Kidney (tissue), 14 donors: Measurements from ENCODE around the gene MLPH. TPM values are rescaled to one million over a fixed set of nuclear protein-coding genes. Genes with fewer than 3 reads are reported as not detected.
"Not testable (repeated sequence)": the region's sequence is repeated elsewhere in the genome, so short reads cannot be mapped to it uniquely, and the experiment has no call there.

Source experiments
- DNase-seq, 5 donors: peaks; one replicate each; pipeline ENCODE4 v3.0.0-alpha.2; 2013 to 2020
- FAIRE-seq: peaks from 2 replicates; lab custom pipeline; 2012; peaks lifted over from hg19 to GRCh38; lab: Jason Lieb, UNC
- H3K27ac ChIP-seq, 2 donors: one replicate each; pipeline ENCODE4 v1.7.0; 2013; ENCODE audit warnings: low read depth in 2 of 2, low read length in 2 of 2, inconsistent platforms in 1 of 2
- H3K27me3 ChIP-seq: one replicate; pipeline ENCODE4 v1.7.1; 2013; ENCODE audit warnings: low read length, inconsistent platforms; ENCODE audit not compliant: control insufficient read depth, insufficient read depth
- H3K36me3 ChIP-seq, 3 donors: one replicate each; pipeline versions ENCODE4 v1.7.0 to v1.7.1; 2013; ENCODE audit warnings: low read length in 3 of 3, control low read depth in 1 of 3, inconsistent platforms in 1 of 3; ENCODE audit not compliant: insufficient read depth in 3 of 3, control insufficient read depth in 2 of 3
- H3K4me1 ChIP-seq, 3 donors: one replicate each; pipeline versions ENCODE4 v1.7.0 to v1.7.1; 2013; ENCODE audit warnings: low read length in 3 of 3, inconsistent platforms in 1 of 3, low read depth in 1 of 3; ENCODE audit not compliant: control insufficient read depth in 2 of 3, insufficient read depth in 2 of 3
- H3K4me3 ChIP-seq, 3 donors: one replicate each; pipeline versions ENCODE4 v1.7.0 to v1.8.1; 2013; ENCODE audit warnings: low read length in 3 of 3, control low read depth in 1 of 3, inconsistent platforms in 1 of 3
- H3K9ac ChIP-seq, 3 donors: one replicate each; pipeline versions ENCODE4 v1.7.0 to v1.7.1; 2013; ENCODE audit warnings: low read length in 3 of 3, control low read depth in 1 of 3, inconsistent platforms in 1 of 3
- H3K9me3 ChIP-seq, 3 donors: one replicate each; pipeline versions ENCODE4 v1.7.0 to v1.7.1; 2013; ENCODE audit warnings: low read length in 3 of 3, control low read depth in 1 of 3, inconsistent platforms in 1 of 3; ENCODE audit not compliant: control insufficient read depth in 2 of 3, insufficient read depth in 1 of 3
- CTCF ChIP-seq: IDR thresholded peaks from 3 replicates; pipeline ENCODE4 v1.5.1; 2012; ENCODE audit warnings: mild to moderate bottlenecking, moderate library complexity, borderline replicate concordance; ENCODE audit not compliant: insufficient read depth; ENCODE audit errors: extremely low read depth
- intact Hi-C: fragments of 100-400 bp; cut with DNase I; formaldehyde crosslinking; loops from one replicate; pipeline ENCODE4 v1.11.1; 2022
- polyA plus RNA-seq: library from polyadenylated mRNA; stranded (reverse); fragments of 350-450 nt; fragmentation: Illumina TruSeq; extraction: RNeasy Lipid Tissue Mini Kit (QIAGEN cat#74804); gene quantifications from one replicate; pipeline ENCODE4 v1.2.3, GENCODE V29; 2014; ENCODE audit warnings: low read depth, low replicate concordance; ENCODE audit not compliant: insufficient read depth
- total RNA-seq: library from RNA; stranded (reverse); fragmentation: NEBNext Ultra II Directional; extraction: Animal tissue kit (Norgen Biotek cat#: 25700); gene quantifications from one replicate; pipeline ENCODE4 v1.2.1, GENCODE V29; 2021
- donor health status: control.
- donor health status: control.
- donor health status: control.
- donor health status: control.
- donor health status: control.
- donor health status: DM: yes; HTN: yes; CAD: no.
- donor health status: Normal renal cell carcinoma (clear cell type).

MLPH gene
- total and polyA plus RNA-seq, 2 donors from 2014 or later, result 4.6 to 9.6 TPM

GRCh38 chr2:237594514-237594871 lies 107.4 kb downstream of the MLPH start:
- FAIRE-seq (no peak), DNase-seq (no peak)
- no peak for TF ChIP-seq CTCF
- Histone ChIP-seq H3K9me3 (no peaks in the 10 kb centered on the region), H3K27ac (no peak overlapping the region), H3K9ac (peak overlapping the region in 1 of 3 donors; percentile 1), H3K4me1 (peaks cover 0 to 9% (median 4%) of the 10 kb centered on the region in 3 donors), H3K4me3 (no peak overlapping the region), H3K36me3 (no peaks in the 10 kb centered on the region), H3K27me3 (no peaks in the 10 kb centered on the region)
- intact Hi-C loops, result no loop called here

GRCh38 chr2:237595829-237596519 lies 108.9 kb downstream of the MLPH start:
- intact Hi-C loops, H3K9ac ChIP-seq, H3K36me3 ChIP-seq, H3K27ac ChIP-seq, H3K4me3 ChIP-seq, FAIRE-seq, H3K27me3 ChIP-seq, H3K9me3 ChIP-seq: not testable (repeated sequence)
- peaks cover 0 to 12% (median 10%) of the 10 kb centered on the region in 3 donors for H3K4me1 ChIP-seq
- peak in 1 of 5 donors; percentile 26 for DNase-seq

GRCh38 chr2:237596520-237597195 lies 109.6 kb downstream of the MLPH start:
- Histone ChIP-seq H3K27me3 (no peaks in the 10 kb centered on the region), H3K4me3 (no peak overlapping the region), H3K9me3 (no peaks in the 10 kb centered on the region), H3K9ac (no peak overlapping the region), H3K27ac (no peak overlapping the region), H3K4me1 (peaks cover 0 to 9% (median 6%) of the 10 kb centered on the region in 3 donors), H3K36me3 (no peaks in the 10 kb centered on the region)
- DNase-seq (peak in 1 of 5 donors; percentile 34), FAIRE-seq (no peak)
- intact Hi-C loops, result no loop called here
- no peak for TF ChIP-seq CTCF
